Measurements from ENCODE around the gene BTN3A1. TPM values are rescaled to one million over a fixed set of nuclear protein-coding genes. Genes with fewer than 3 reads are reported as not detected.

Gene BTN3A1
- total RNA-seq, 1 experiment from 2014 or later: 2.0 TPM

DNA sequence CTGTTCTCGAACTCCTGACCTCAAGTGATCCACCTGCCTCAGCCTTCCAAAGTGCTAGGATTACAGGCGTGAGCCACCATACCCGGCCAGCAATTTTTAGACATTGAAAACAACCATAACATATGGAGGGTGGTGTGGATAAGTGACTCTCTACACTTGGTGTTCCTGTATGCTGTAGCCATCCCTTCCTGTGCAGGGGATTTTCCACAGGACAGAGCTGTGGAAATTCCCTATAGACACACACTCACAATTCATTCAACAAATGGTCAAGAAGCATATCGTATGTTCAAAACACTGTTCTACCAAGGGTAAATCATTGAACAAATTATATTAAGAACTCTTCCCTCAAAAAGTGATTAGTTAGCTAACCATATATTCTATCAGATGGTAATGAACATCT lies 61.9 kb downstream of the BTN3A1 start:
- BruUV-seq (replicated peaks): no TSS peak
- Histone ChIP-seq H3K9me3 (no peaks in the 10 kb centered on the region), H3K27me3 (replicated peaks; ENCODE audit: control insufficient read depth, insufficient read depth, low read length) (no peaks in the 10 kb centered on the region), H3K4me1 (no peaks in the 10 kb centered on the region), H3K4me3 (ENCODE audit: low read depth, low read length) (no peak overlapping the region), H3K36me3 (ENCODE audit: control insufficient read depth, insufficient read depth, low read length) (peaks cover 3% of the 10 kb centered on the region; the same call in 1 of the 2 replicates)
- ChIA-PET CTCF (no interaction called here), POLR2A (no interaction called here)
- Mint-ChIP-seq H3K4me3 (ENCODE audit: unreplicated experiment) (no peak overlapping the region), H3K4me1 (ENCODE audit: low read depth, unreplicated experiment) (peaks cover 6% of the 10 kb centered on the region), H3K27me3 (ENCODE audit: insufficient read depth, unreplicated experiment) (no peaks in the 10 kb centered on the region), H3K36me3 (ENCODE audit: insufficient read depth, unreplicated experiment) (peaks cover 69% of the 10 kb centered on the region), H3K9me3 (ENCODE audit: unreplicated experiment) (no peaks in the 10 kb centered on the region), H3K27ac (ENCODE audit: unreplicated experiment) (no peak overlapping the region)
- no peak for DNase-seq
- intact Hi-C loops (cut with micrococcal nuclease; ENCODE audit: unreplicated experiment): no loop called here
- TF ChIP-seq, protein P1, sequence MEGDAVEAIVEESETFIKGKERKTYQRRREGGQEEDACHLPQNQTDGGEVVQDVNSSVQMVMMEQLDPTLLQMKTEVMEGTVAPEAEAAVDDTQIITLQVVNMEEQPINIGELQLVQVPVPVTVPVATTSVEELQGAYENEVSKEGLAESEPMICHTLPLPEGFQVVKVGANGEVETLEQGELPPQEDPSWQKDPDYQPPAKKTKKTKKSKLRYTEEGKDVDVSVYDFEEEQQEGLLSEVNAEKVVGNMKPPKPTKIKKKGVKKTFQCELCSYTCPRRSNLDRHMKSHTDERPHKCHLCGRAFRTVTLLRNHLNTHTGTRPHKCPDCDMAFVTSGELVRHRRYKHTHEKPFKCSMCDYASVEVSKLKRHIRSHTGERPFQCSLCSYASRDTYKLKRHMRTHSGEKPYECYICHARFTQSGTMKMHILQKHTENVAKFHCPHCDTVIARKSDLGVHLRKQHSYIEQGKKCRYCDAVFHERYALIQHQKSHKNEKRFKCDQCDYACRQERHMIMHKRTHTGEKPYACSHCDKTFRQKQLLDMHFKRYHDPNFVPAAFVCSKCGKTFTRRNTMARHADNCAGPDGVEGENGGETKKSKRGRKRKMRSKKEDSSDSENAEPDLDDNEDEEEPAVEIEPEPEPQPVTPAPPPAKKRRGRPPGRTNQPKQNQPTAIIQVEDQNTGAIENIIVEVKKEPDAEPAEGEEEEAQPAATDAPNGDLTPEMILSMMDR (IDR thresholded peaks at IDR 0.05; ENCODE audit: insufficient read depth in 1 of 2, low read depth in 1 of 2, low read length in 1 of 2, severe bottlenecking in 1 of 2, unreplicated experiment in 1 of 2): no peak

DNA sequence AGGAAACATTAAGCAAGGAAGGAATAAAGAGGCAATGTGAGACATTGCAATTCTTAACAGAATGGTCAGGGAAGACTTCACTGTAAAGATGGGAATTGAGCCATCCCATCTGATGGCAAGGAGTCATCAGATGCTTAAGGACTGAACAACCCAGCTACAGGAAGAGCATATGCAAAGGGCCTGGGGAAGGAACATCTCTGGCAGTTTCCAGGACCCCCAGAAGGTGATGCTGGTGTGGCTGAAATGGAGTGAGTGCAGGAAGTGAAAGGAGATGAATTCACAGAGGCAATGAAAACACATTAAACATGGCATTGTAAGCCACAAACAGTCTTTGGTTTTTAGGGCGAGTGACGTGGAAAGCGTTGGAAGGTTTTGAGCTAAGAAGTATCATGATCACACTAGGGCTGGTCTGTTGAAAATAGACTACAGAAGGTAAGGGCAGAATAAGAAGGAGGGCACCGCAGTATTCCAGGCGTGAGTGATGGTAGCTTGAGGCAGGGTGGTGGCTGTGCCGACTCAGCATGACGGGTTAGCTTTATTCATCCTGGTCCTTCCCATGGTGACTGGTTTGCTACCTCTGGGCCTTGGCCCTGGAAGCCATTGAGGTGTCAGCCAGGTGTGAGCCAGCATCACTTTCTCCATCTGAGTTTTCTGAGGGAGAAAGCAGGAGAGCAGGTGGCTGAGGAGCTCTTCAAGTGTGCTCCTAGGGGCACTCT lies 62.5 kb downstream of the BTN3A1 start:
- H3K4me1 ChIP-seq: no peaks in the 10 kb centered on the region
- no TSS peak for BruUV-seq (replicated peaks)
- no peak overlapping the region for H3K4me3 ChIP-seq (ENCODE audit: low read depth, low read length)
- Mint-ChIP-seq H3K36me3 (ENCODE audit: insufficient read depth, unreplicated experiment) (peaks cover 70% of the 10 kb centered on the region), H3K27ac (ENCODE audit: unreplicated experiment) (no peak overlapping the region), H3K27me3 (ENCODE audit: insufficient read depth, unreplicated experiment) (no peaks in the 10 kb centered on the region), H3K9me3 (ENCODE audit: unreplicated experiment) (no peaks in the 10 kb centered on the region), H3K4me3 (ENCODE audit: unreplicated experiment) (no peak overlapping the region), H3K4me1 (ENCODE audit: low read depth, unreplicated experiment) (peaks cover under 1% of the 10 kb centered on the region)
- peaks cover 2% of the 10 kb centered on the region; the same call in 1 of the 2 replicates for H3K36me3 ChIP-seq (ENCODE audit: control insufficient read depth, insufficient read depth, low read length)
- intact Hi-C loops (cut with micrococcal nuclease; ENCODE audit: unreplicated experiment): no loop called here
- TF ChIP-seq, protein P1 (IDR thresholded peaks at IDR 0.05; ENCODE audit: insufficient read depth in 1 of 2, low read depth in 1 of 2, low read length in 1 of 2, severe bottlenecking in 1 of 2, unreplicated experiment in 1 of 2): no peak
- DNase-seq: no peak
- ChIA-PET CTCF (no interaction called here), POLR2A (no interaction called here)
- H3K9me3 ChIP-seq: no peaks in the 10 kb centered on the region
- H3K27me3 ChIP-seq (replicated peaks; ENCODE audit: control insufficient read depth, insufficient read depth, low read length): no peaks in the 10 kb centered on the region

Other genes with a start within 250 kb of the BTN3A1 start
- 2.4 and 2.5 TPM in 2 replicates for gene BTN3A2, start 37.1 kb upstream of the BTN3A1 start, total RNA-seq (2022)
- 7.1 and 9.8 TPM in 2 replicates for gene BTN2A2, start 19.2 kb upstream of the BTN3A1 start, total RNA-seq (2022)
- gene BTN3A3, start 38.2 kb downstream of the BTN3A1 start, total RNA-seq (2022): 0.32 and 0.98 TPM in 2 replicates
- gene BTN2A1, start 55.7 kb downstream of the BTN3A1 start, total RNA-seq (2022): 13.9 and 15.0 TPM in 2 replicates
- gene BTN1A1, start 98.0 kb downstream of the BTN3A1 start, total RNA-seq (2022): 7.3 and 8.3 TPM in 2 replicates
- gene HMGN4, start 136.1 kb downstream of the BTN3A1 start, total RNA-seq (2022): 29.6 and 30.8 TPM in 2 replicates
- gene ABT1, start 194.7 kb downstream of the BTN3A1 start, total RNA-seq (2022): 15.1 and 17.0 TPM in 2 replicates

All from Caco-2 (cell line).